COR-L47 (cell line): ENCODE results near the gene ZC3H12A.
"Not testable (repeated sequence)": the region's sequence is repeated elsewhere in the genome, so short reads cannot be mapped to it uniquely, and the experiment has no call there.

ENCODE experiments used
- DNase-seq: peaks from one replicate; lab custom pipeline; 2025; lab: John Stamatoyannopoulos, UW

Gene ZC3H12A

GRCh38 chr1:37502104-37502503, 27.7 kb downstream of the ZC3H12A start:
- no peak for DNase-seq

- not testable (repeated sequence) for DNase-seq
Measured at GRCh38 chr1:37502791-37503190, 28.4 kb downstream of the ZC3H12A start.

DNA sequence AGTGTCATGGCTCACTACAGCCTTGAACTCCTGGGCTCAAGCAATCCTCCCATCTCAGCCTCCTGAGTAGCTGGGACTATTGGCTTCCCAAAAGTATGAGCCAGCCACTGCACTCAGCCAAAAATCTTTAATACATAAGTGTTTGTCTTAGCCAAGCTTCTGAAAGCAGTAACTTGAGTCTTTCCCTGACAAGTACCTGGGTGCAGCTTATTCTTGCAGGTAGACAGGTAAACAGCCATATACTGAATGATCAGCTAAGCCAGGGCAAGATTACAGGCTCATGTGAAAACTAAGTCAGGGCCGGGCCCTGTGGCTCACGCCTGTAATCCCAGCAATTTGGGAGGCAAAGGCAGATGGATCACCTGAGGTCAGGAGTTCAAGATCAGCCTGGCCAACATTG, 32.4 kb downstream of the ZC3H12A start:
- DNase-seq, result no peak

- DNase-seq, result no peak
Measured at GRCh38 chr1:37509181-37509580, 34.8 kb downstream of the ZC3H12A start.

DNA sequence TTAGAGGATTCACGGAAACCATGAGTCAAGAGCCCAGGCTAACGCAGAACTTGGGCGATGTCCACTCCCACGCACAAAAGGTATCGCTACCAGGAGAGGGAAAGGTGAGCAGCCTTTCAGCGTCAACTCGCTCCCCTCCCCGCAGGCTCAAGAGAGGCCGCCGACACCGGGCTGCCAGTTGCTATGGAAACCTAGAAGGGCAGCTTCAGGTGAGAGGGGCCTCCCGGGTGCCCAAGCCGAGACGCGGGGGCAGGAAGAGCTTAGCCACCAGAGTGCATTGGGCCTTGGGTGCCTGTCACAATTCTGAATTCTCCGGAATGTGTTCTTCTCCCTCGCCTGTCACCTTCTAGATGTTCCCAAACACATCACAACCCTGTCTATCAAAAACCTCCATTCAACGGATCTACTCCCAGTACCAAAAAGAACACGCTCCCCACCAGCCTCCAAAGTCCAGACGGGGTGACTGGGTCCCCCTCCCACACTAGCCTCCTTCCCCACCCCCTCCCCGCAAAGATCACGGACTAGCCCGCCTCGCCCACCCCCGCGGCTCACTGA, 39.5 kb downstream of the ZC3H12A start:
- DNase-seq, result peak; percentile 32

GRCh38 chr1:37514350-37515184, 40.2 kb downstream of the ZC3H12A start, which contains the start of gene MEAF6:
Gene MEAF6, minus strand, starts transcription at chr1:37514766. Its CDS starts 20 bp downstream, at chr1:37514746.
- DNase-seq, result peak; percentile 76

DNA sequence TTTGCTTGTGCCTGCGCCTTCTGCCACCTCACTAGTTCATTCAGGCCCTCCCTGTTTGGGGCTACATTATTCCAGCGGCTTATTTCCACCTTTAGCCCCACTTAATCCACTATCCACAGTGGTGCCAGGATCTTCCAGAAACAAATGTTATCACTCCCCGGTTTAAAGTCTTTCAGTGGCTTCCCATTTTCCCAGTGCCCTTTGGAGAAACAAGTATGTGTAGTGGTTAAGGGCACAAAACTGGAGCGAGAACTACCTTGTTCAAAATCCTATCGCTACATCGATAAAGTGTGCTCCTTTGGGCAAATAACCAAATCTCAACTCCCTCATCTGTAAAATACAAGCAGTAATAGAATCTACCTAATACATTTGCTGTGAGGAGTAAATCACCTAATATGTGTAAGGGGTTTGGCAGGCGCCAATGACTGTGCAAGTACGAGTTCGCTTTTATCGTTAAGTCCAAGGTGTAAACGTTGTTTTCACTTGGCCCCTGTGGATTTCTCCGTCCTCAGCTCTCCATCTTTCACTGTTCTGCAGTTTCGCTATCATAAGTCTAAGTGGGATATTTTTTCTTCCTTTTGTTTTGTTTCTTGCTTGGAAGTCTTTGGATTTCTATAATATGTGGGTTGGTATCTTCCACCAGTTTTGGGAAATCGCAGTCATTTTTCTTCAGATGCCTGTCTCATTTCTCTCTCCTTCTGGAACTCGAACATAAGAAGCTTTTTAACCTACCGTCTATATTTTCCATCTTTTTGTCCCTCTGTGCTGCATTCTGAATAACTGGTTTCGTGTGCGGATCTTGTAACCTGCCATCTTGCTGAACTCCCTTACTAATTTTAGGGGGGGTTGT, 41.0 kb downstream of the ZC3H12A start:
- no peak for DNase-seq

DNA sequence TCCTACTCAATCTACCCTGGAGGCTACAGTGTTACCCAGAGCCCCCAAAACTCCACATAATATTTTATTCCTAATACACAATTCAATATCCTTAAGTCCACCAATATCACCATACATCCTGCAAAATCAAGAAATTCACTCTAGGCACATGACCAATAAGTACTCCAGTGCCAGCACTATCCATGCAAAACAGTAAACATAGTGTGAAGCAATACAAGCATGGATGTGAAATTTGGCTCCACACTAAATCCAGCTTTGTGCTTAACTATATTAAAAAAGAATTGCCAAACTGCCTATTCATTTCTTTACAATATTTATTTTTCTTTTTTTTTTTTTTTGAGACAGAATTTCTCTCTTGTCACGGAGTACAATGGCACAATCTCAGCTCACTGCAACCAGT, 43.2 kb downstream of the ZC3H12A start:
- DNase-seq, result no peak

- not testable (repeated sequence) for DNase-seq
Measured at GRCh38 chr1:37518241-37518640, 43.9 kb downstream of the ZC3H12A start.

DNA sequence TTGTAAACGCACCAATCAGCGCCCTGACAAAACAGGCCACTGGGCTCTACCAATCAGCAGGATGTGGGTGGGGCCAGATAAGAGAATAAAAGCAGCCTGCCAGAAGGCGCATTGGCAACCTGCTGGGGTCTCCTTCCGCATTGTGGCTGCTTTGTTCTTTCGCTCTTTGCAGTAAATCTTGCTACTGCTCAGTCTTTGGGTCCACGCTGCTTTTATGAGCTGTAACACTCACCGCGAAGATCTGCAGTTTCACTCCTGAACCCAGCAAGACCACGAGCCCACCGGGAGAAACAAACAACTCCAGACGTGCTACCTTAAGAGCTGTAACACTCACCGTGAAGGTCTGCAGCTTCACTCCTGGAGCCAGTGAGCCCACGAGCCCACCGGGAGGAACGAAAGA, 44.5 kb downstream of the ZC3H12A start:
- not testable (repeated sequence) for DNase-seq

DNA sequence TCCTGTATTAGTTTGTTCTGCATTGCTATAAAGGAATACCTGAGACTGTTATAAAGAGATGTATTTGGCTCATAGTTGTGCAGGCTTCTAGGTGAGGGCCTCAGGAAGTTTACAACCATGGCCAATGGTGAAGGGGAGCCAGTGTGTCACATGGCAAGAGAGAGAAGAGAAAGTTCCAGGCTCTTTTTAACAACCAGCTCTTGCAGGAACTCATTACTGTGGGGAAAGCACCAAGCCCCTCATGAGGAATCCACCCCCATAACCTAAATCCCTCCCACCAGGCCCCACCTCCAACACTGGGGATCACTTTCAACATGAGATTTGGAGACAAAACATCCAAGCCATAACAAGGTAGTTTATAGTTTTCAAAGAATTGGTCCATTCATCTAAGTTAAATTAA, 45.2 kb downstream of the ZC3H12A start:
- no peak for DNase-seq

- DNase-seq, result not testable (repeated sequence)
Measured at GRCh38 chr1:37529888-37530287, 55.5 kb downstream of the ZC3H12A start.

DNA sequence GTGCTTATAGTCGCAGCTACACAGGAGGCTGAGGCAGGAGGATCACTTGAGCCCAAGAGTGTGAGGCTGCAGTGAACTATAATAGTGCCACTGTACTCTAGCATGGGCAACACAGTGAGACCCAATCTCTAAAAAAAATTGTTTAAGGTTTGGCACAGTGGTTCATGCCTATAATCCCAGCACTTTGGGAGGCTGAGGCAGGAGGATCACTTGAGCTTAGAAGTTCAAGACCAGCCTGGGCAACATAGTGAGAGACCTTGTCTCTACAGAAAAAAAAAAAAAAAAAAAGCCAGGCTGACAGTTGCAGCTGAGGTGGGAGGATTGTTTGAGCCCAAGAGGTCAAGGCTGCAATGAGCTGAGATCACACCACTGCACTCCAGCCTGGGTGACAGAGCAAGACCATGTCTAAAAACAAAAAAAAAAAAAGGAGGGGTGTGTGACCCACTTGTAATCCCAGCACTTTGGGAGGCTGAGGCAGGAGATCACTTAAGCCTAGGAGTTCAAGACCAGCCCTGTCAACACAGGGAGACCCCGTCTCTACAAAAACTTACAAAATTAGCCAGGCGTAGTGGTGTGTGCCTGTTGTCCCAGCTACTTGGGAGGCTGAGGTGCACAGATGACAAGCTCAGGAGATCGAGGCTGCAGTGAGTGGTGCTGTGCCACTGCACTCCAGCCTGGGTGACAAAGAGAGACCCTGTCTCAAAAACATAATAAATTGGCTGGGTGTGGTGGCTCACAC, 58.2 kb downstream of the ZC3H12A start:
- not testable (repeated sequence) for DNase-seq

DNA sequence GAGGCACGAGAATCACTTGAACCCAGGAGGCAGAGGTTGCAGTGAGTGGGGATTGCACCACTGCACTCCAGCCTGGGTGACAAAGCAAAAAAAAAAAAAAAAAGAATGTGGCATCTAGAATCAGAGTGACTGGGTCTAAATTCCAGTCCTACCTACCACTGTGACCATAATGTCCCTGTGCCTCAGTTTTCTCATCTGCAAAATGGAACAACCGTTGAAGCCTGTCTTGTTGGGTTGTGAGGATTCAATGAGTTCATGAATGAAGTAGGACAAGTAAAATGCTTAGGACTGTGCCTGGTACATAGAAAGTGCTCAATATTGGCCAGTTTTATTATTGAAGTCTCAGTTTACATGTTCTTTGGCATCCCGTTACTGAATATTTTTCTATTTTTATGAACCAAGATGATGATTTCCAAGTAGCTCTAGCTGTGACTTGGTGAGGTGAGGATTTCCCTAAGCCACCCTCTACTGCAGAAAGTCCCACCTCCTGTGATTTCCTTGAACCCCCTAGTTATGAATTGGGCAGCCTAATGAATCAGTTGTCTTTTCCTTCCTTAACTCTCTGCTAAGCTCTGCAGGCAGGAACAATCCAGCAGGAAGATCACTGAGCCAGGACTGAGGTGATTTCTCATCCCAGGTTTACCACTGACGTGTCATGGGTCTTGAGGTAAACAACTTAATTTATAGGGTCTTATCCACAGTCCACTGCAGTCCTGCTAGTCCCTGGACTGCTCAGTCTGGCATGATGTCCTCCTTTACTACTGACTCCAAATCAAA, 59.1 kb downstream of the ZC3H12A start:
- no peak for DNase-seq
